PFSK-1 (cell line): ENCODE results near the gene CHRNA9.

ENCODE experiments used
- FOXP2 ChIP-seq: optimal IDR thresholded peaks from 2 replicates; pipeline ENCODE3; 2011; ENCODE audit warnings: borderline replicate concordance, control low read depth, inconsistent platforms; ENCODE audit not compliant: insufficient read depth; ENCODE audit errors: extremely low read length, extremely low read depth
- POLR2AphosphoS5 ChIP-seq: IDR thresholded peaks from 2 replicates; pipeline ENCODE4 v1.6.1; 2012; ENCODE audit warnings: low read depth, mild to moderate bottlenecking, control low read depth, low read length, moderate library complexity
- SIN3A ChIP-seq: IDR thresholded peaks from 2 replicates; pipeline ENCODE4 v1.6.1; 2012; ENCODE audit warnings: mild to moderate bottlenecking, low read length, moderate library complexity, borderline replicate concordance; ENCODE audit not compliant: insufficient read depth
- TAF1 ChIP-seq: IDR thresholded peaks from 2 replicates; pipeline ENCODE4 v1.6.1; 2012; ENCODE audit warnings: low read length, control low read depth, borderline replicate concordance; ENCODE audit not compliant: insufficient read depth
- TF ChIP-seq, protein P1 (sequence below), 2 experiments: IDR thresholded peaks; 2 replicates each; pipeline versions ENCODE4 v1.6.1 to v1.8.0; 2011 to 2012; ENCODE audit warnings: low read depth in 2 of 2, low read length in 2 of 2, control low read depth in 1 of 2, inconsistent platforms in 1 of 2, mild to moderate bottlenecking in 1 of 2, moderate library complexity in 1 of 2; ENCODE audit not compliant: insufficient read depth in 1 of 2

CHRNA9 gene

DNA sequence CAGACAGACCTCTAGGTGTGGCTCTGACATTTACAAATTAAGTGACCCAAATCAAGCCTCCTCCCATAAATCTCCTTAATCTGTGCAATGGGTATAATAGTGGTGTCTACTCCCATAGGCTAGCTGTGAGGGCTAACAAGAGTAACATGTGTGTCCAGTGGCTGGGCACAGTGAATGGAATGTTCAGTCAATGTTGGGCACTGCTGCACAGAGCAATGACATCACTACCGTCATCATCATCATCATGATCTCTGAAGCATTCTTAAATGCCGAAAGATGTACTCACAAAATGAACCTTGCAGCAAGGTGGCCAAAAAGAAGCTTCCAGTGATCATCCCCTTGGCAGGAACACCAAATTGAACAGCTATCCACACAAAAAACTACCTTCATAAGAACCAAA lies 43.5 kb downstream of the CHRNA9 start:
- TF ChIP-seq TAF1 (no peak), SIN3A (no peak), POLR2AphosphoS5 (no peak), FOXP2 (no peak)
- TF ChIP-seq, protein P1, sequence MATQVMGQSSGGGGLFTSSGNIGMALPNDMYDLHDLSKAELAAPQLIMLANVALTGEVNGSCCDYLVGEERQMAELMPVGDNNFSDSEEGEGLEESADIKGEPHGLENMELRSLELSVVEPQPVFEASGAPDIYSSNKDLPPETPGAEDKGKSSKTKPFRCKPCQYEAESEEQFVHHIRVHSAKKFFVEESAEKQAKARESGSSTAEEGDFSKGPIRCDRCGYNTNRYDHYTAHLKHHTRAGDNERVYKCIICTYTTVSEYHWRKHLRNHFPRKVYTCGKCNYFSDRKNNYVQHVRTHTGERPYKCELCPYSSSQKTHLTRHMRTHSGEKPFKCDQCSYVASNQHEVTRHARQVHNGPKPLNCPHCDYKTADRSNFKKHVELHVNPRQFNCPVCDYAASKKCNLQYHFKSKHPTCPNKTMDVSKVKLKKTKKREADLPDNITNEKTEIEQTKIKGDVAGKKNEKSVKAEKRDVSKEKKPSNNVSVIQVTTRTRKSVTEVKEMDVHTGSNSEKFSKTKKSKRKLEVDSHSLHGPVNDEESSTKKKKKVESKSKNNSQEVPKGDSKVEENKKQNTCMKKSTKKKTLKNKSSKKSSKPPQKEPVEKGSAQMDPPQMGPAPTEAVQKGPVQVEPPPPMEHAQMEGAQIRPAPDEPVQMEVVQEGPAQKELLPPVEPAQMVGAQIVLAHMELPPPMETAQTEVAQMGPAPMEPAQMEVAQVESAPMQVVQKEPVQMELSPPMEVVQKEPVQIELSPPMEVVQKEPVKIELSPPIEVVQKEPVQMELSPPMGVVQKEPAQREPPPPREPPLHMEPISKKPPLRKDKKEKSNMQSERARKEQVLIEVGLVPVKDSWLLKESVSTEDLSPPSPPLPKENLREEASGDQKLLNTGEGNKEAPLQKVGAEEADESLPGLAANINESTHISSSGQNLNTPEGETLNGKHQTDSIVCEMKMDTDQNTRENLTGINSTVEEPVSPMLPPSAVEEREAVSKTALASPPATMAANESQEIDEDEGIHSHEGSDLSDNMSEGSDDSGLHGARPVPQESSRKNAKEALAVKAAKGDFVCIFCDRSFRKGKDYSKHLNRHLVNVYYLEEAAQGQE (IDR thresholded peaks at IDR 0.05; ENCODE audit: insufficient read depth in 1 of 2, low read depth in 2 of 2, low read length in 2 of 2): no peak

DNA sequence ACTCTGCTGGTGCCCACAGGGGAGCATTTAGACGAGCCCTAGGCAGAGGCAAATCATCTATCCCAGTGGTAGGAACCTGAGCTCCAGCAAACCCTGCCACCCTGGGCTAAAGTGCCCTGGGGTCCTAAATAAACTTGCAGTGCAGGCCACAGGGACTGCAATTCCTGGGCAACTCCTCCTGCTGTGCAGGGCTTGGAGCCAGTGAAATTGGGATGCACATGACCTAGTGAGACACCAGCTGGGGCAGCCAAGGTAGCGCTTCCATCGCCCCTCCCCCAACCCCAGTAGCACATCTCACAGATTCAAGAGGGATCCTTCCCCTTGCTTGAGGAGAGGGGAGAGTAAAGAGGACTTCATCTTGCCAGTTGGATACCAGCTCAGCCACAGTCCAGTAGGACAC lies 44.1 kb downstream of the CHRNA9 start:
- TF ChIP-seq TAF1: no peak
- no peak for TF ChIP-seq POLR2AphosphoS5
- no peak for TF ChIP-seq FOXP2
- no peak for TF ChIP-seq SIN3A
- TF ChIP-seq, protein P1 (IDR thresholded peaks at IDR 0.05; ENCODE audit: insufficient read depth in 1 of 2, low read depth in 2 of 2, low read length in 2 of 2): no peak

DNA sequence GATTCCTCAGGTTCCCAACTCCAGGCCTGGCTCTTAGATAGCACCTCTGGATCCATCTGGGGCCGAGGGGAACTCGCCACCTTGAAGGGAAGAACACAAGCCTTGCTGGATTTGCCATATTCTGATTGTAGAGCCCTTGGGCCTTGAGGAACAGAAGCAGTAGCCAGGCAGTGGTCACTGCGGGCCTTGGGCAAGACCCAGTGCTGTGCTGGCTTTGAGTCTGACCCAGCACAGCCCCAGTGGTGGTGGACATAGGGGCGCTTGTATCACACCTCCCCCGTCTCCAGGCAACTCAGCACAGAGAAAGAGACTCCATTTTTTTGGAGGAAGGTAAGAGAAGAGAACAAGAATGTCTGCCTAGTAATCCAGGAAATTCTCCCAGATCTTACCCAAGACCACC lies 45.5 kb downstream of the CHRNA9 start:
- TF ChIP-seq POLR2AphosphoS5: no peak
- TF ChIP-seq, protein P1 (IDR thresholded peaks at IDR 0.05; ENCODE audit: insufficient read depth in 1 of 2, low read depth in 2 of 2, low read length in 2 of 2): no peak
- no peak for TF ChIP-seq SIN3A
- no peak for TF ChIP-seq TAF1
- TF ChIP-seq FOXP2: no peak

DNA sequence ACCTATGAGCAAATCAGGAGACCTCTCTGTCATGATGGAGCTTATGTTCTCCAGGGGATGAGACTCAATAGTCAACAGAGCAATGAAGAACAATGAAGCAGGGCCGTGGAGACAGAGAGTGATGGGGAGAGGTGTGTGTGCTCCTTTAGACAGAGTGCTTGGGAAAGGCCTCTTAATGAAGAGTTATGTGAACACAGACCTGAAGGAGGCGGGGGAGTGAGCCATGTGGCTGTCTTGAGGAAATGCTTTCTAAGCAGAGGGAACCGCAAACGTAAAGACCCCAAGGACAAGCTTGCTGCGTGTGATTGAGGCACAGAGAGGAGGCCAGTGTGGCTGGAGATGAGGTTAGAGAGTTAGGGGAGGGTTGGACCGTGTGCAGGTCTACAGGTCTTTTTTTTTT lies 53.1 kb downstream of the CHRNA9 start:
- no peak for TF ChIP-seq FOXP2
- TF ChIP-seq TAF1: no peak
- TF ChIP-seq, protein P1 (IDR thresholded peaks at IDR 0.05; ENCODE audit: insufficient read depth in 1 of 2, low read depth in 2 of 2, low read length in 2 of 2): no peak
- TF ChIP-seq SIN3A: no peak
- TF ChIP-seq POLR2AphosphoS5: no peak

DNA sequence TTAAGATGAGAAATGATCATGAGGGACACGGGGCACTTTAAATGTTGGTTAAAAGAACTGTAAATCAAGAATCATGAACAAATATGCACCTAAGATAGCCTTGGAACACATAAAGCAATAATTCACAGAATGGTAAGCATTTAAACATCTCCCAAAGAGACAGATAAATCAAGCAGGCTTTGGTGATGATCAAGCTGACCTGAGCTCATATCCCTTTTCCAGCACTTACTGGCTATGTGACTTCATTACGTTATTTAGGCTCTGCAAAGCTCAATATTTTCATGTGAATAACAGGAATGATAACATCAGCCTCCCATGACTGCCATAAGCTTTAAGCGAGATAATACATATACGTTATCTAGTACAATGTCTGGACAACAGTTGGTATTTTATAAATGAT lies 54.9 kb downstream of the CHRNA9 start:
- no peak for TF ChIP-seq POLR2AphosphoS5
- no peak for TF ChIP-seq SIN3A
- TF ChIP-seq TAF1: no peak
